GM18907 (cell line): ENCODE measurements around the gene CDHR3.

Experiments
- ATAC-seq: cut with Tn5 transposase; IDR thresholded peaks from one replicate; pipeline ENCODE4 v1.9.1; 2021; ENCODE audit warnings: mild to moderate bottlenecking, moderate library complexity; ENCODE audit not compliant: unreplicated experiment

Gene CDHR3

GRCh38 chr7:106063024-106063423, 100.0 kb downstream of the CDHR3 start:
- no peak for ATAC-seq

- ATAC-seq = no peak
Measured at GRCh38 chr7:106063692-106064091, 100.6 kb downstream of the CDHR3 start.

GRCh38 chr7:106064316-106064715, 101.3 kb downstream of the CDHR3 start:
- ATAC-seq = no peak

- no peak for ATAC-seq
Measured at GRCh38 chr7:106064771-106065574, 101.9 kb downstream of the CDHR3 start.

- ATAC-seq = no peak
Measured at GRCh38 chr7:106065575-106066500, 102.8 kb downstream of the CDHR3 start.

GRCh38 chr7:106067678-106068077, 104.6 kb downstream of the CDHR3 start:
- ATAC-seq = no peak

- no peak for ATAC-seq
Measured at GRCh38 chr7:106068538-106068961, 105.5 kb downstream of the CDHR3 start.

- ATAC-seq = no peak
Measured at GRCh38 chr7:106068986-106069385, 105.9 kb downstream of the CDHR3 start.

GRCh38 chr7:106069471-106070200, 106.6 kb downstream of the CDHR3 start:
- no peak for ATAC-seq

- no peak for ATAC-seq
Measured at GRCh38 chr7:106070201-106070551, 107.1 kb downstream of the CDHR3 start.

GRCh38 chr7:106070567-106071254, 107.6 kb downstream of the CDHR3 start:
- ATAC-seq = no peak

- peak; percentile 96 for ATAC-seq
Measured at GRCh38 chr7:106071356-106071998, 108.4 kb downstream of the CDHR3 start.

- ATAC-seq = no peak
Measured at GRCh38 chr7:106071999-106072714, 109.1 kb downstream of the CDHR3 start.

GRCh38 chr7:106072715-106073091, 109.6 kb downstream of the CDHR3 start:
- ATAC-seq = no peak

GRCh38 chr7:106073701-106074100, 110.6 kb downstream of the CDHR3 start:
- ATAC-seq = no peak

GRCh38 chr7:106074257-106074656, 111.2 kb downstream of the CDHR3 start:
- ATAC-seq = no peak

GRCh38 chr7:106075937-106076336, 112.9 kb downstream of the CDHR3 start:
- no peak for ATAC-seq

- no peak for ATAC-seq
Measured at GRCh38 chr7:106076537-106076936, 113.5 kb downstream of the CDHR3 start.

GRCh38 chr7:106080300-106080987, 117.4 kb downstream of the CDHR3 start:
- ATAC-seq = no peak
